ENCODE measurements around the gene RIN1. TPM values are rescaled to one million over a fixed set of nuclear protein-coding genes. Genes with fewer than 3 reads are reported as not detected.

The RIN1 gene
- total and polyA plus RNA-seq, 5 experiments from 2014 or later, result 2.7 to 8.0 (median 6.5) TPM

GRCh38 chr11:66347425-66348276, 11.4 kb upstream of the RIN1 start, which contains the start of gene B4GAT1:
B4GAT1 (minus strand) TSS chr11:66347629; CDS start chr11:66347545, 84 bp downstream.
- H3K27me3 Mint-ChIP-seq, result peaks cover 0 to 4% (median 0%) of the 10 kb centered on the region in 5 donors
- H3K36me3 Mint-ChIP-seq, result peaks cover 0 to 6% (median 0%) of the 10 kb centered on the region in 3 donors
- H3K4me1 Mint-ChIP-seq, result peaks cover 26 to 62% (median 48%) of the 10 kb centered on the region in 4 donors
- peaks cover 0 to 5% (median 0%) of the 10 kb centered on the region in 9 donors for H3K9me3 Mint-ChIP-seq
- DNase-seq (peak; percentile 58 to 93 (median 86)), ATAC-seq (peak; percentile 61 to 62)
- POLR2A ChIA-PET, result interaction anchor here (0.6 to 5.8 kb wide), 10 partner anchors 9 to 1230 kb away, joined by 3 to 82 read pairs (median 6); partner anchors contain the start of genes CD248, RIN1, SLC29A2 and ZNHIT2
- H3K27ac Mint-ChIP-seq, result peak within 1 kb of the TSS; percentile 91 to 100 (median 98)
- H3K4me3 Mint-ChIP-seq, result peak within 1 kb of the TSS; percentile 84 to 97 (median 95)

- ATAC-seq, result no peak
- no peak for DNase-seq
- Mint-ChIP-seq H3K4me3 (peak overlapping the region; percentile 63 to 97 (median 94)), H3K36me3 (peaks cover 0 to 15% (median 0%) of the 10 kb centered on the region in 3 donors), H3K4me1 (peaks cover 26 to 63% (median 52%) of the 10 kb centered on the region in 4 donors), H3K9me3 (peaks cover 0 to 5% (median 0%) of the 10 kb centered on the region in 9 donors), H3K27ac (peak overlapping the region; percentile 70 to 100 (median 92)), H3K27me3 (peaks cover 0 to 4% (median 0%) of the 10 kb centered on the region in 5 donors)
- POLR2A ChIA-PET, result interaction anchor here (0.6 to 5.8 kb wide), 10 partner anchors 11 to 1229 kb away, joined by 3 to 82 read pairs (median 4); partner anchors contain the start of genes CD248, RIN1, SLC29A2 and ZNHIT2
Observed at GRCh38 chr11:66346476-66347424, 10.5 kb upstream of the RIN1 start.

GRCh38 chr11:66345316-66345649, 9.0 kb upstream of the RIN1 start:
- H3K27ac Mint-ChIP-seq, result peak overlapping the region; percentile 88 to 99 (median 98)
- peaks cover 2 to 23% (median 4%) of the 10 kb centered on the region in 3 donors for H3K36me3 Mint-ChIP-seq
- POLR2A ChIA-PET, result interaction anchor here (0.8 to 5.8 kb wide), 17 partner anchors 11 to 498 kb away, joined by 3 to 82 read pairs (median 4); partner anchors contain the start of genes CD248, RCE1, RIN1 and SLC29A2
- peaks cover 29 to 65% (median 53%) of the 10 kb centered on the region in 4 donors for H3K4me1 Mint-ChIP-seq
- DNase-seq (no peak), ATAC-seq (peak; percentile 16 to 25)
- peak overlapping the region; percentile 93 to 97 (median 95) for H3K4me3 Mint-ChIP-seq
- H3K27me3 Mint-ChIP-seq, result peaks cover 0 to 4% (median 0%) of the 10 kb centered on the region in 5 donors
- H3K9me3 Mint-ChIP-seq, result peaks cover 0 to 5% (median 0%) of the 10 kb centered on the region in 9 donors

- peaks cover 2 to 26% (median 4%) of the 10 kb centered on the region in 3 donors for H3K36me3 Mint-ChIP-seq
- peaks cover 0 to 5% (median 0%) of the 10 kb centered on the region in 9 donors for H3K9me3 Mint-ChIP-seq
- peak within 1 kb of the TSS; percentile 93 to 97 (median 95) for H3K4me3 Mint-ChIP-seq
- DNase-seq (peak; percentile 87 to 99 (median 94)), ATAC-seq (peak; percentile 73 to 79)
- H3K4me1 Mint-ChIP-seq, result peaks cover 29 to 60% (median 53%) of the 10 kb centered on the region in 4 donors
- POLR2A ChIA-PET, result interaction anchor here (0.6 to 5.8 kb wide), 20 partner anchors 10 to 498 kb away, joined by 3 to 82 read pairs (median 4); partner anchors contain the start of genes CD248, RCE1, RIN1 and SLC29A2
- H3K27me3 Mint-ChIP-seq, result peaks cover 0 to 4% (median 0%) of the 10 kb centered on the region in 5 donors
- peak within 1 kb of the TSS; percentile 88 to 99 (median 98) for H3K27ac Mint-ChIP-seq
Observed at GRCh38 chr11:66344550-66345315, 8.5 kb upstream of the RIN1 start, which contains the start of gene BRMS1. BRMS1 (minus strand) TSS chr11:66345104; CDS start chr11:66342234, 2,870 bp downstream.

GRCh38 chr11:66343176-66343575, 6.9 kb upstream of the RIN1 start:
- Mint-ChIP-seq H3K9me3 (peaks cover 0 to 5% (median 0%) of the 10 kb centered on the region in 9 donors), H3K4me1 (peaks cover 29 to 58% (median 45%) of the 10 kb centered on the region in 4 donors), H3K4me3 (peak overlapping the region; percentile 57 to 97 (median 95)), H3K36me3 (peaks cover 4 to 33% (median 5%) of the 10 kb centered on the region in 3 donors), H3K27ac (peak overlapping the region in 8 of 10 donors; percentile 22 to 99 (median 90)), H3K27me3 (peaks cover 0 to 4% (median 0%) of the 10 kb centered on the region in 5 donors)
- DNase-seq, result no peak
- no peak for ATAC-seq
- POLR2A ChIA-PET, result interaction anchor here (0.7 to 5.8 kb wide), 5 partner anchors 9 to 123 kb away, joined by 3 to 82 read pairs (median 9); partner anchors contain the start of genes CD248, PELI3 and RIN1

GRCh38 chr11:66341502-66342126, 5.4 kb upstream of the RIN1 start:
- peaks cover 4 to 34% (median 5%) of the 10 kb centered on the region in 3 donors for H3K36me3 Mint-ChIP-seq
- peaks cover 28 to 61% (median 50%) of the 10 kb centered on the region in 4 donors for H3K4me1 Mint-ChIP-seq
- POLR2A ChIA-PET, result interaction anchor here (0.6 kb wide), 1 partner anchor 80 kb away, joined by 3 read pairs; no protein-coding TSS in a partner anchor
- ATAC-seq, result no peak
- no peaks in the 10 kb centered on the region for H3K27me3 Mint-ChIP-seq
- peak overlapping the region in 3 of 10 donors; percentile 48 to 71 (median 59) for H3K27ac Mint-ChIP-seq
- no peaks in the 10 kb centered on the region for H3K9me3 Mint-ChIP-seq
- DNase-seq, result no peak
- H3K4me3 Mint-ChIP-seq, result peak overlapping the region in 3 of 10 donors; percentile 30 to 60 (median 36)

GRCh38 chr11:66340596-66341501, 4.6 kb upstream of the RIN1 start:
- ATAC-seq (no peak), DNase-seq (no peak)
- peak overlapping the region in 2 of 10 donors; percentile 30 to 60 for H3K4me3 Mint-ChIP-seq
- no peaks in the 10 kb centered on the region for H3K9me3 Mint-ChIP-seq
- H3K27ac Mint-ChIP-seq, result peak overlapping the region in 1 of 10 donors; percentile 48
- peaks cover 34 to 60% (median 53%) of the 10 kb centered on the region in 4 donors for H3K4me1 Mint-ChIP-seq
- no peaks in the 10 kb centered on the region for H3K27me3 Mint-ChIP-seq
- POLR2A ChIA-PET, result interaction anchor here (1.2 to 1.8 kb wide), 2 partner anchors 24 to 28 kb away, joined by 5 to 6 read pairs; partner anchors contain the start of gene CD248
- peaks cover 4 to 34% (median 5%) of the 10 kb centered on the region in 3 donors for H3K36me3 Mint-ChIP-seq

- POLR2A ChIA-PET, result interaction anchor here (0.8 to 1.8 kb wide), 3 partner anchors 23 to 32 kb away, joined by 5 to 6 read pairs (median 5); partner anchors contain the start of genes CD248 and SLC29A2
- Mint-ChIP-seq H3K9me3 (no peaks in the 10 kb centered on the region), H3K4me3 (no peak overlapping the region), H3K4me1 (peaks cover 30 to 59% (median 50%) of the 10 kb centered on the region in 4 donors), H3K27ac (peak overlapping the region in 3 of 10 donors; percentile 43 to 87 (median 76)), H3K36me3 (peaks cover 4 to 34% (median 5%) of the 10 kb centered on the region in 3 donors), H3K27me3 (no peaks in the 10 kb centered on the region)
- DNase-seq, result no peak
- no peak for ATAC-seq
Observed at GRCh38 chr11:66339686-66340483, 3.7 kb upstream of the RIN1 start.

GRCh38 chr11:66339162-66339675, 3.0 kb upstream of the RIN1 start:
- no peaks in the 10 kb centered on the region for H3K27me3 Mint-ChIP-seq
- peaks cover 4 to 34% (median 5%) of the 10 kb centered on the region in 3 donors for H3K36me3 Mint-ChIP-seq
- peaks cover 28 to 53% (median 44%) of the 10 kb centered on the region in 4 donors for H3K4me1 Mint-ChIP-seq
- no peaks in the 10 kb centered on the region for H3K9me3 Mint-ChIP-seq
- peak overlapping the region in 4 of 10 donors; percentile 3 to 82 (median 65) for H3K27ac Mint-ChIP-seq
- POLR2A ChIA-PET, result interaction anchor here (0.8 to 1.8 kb wide), 2 partner anchors 22 to 33 kb away, joined by 5 to 6 read pairs; partner anchors contain the start of genes CD248 and SLC29A2
- peak overlapping the region in 1 of 10 donors; percentile 40 for H3K4me3 Mint-ChIP-seq
- ATAC-seq (no peak), DNase-seq (no peak)
